ENCODE data around the gene FAM50A.

DNA sequence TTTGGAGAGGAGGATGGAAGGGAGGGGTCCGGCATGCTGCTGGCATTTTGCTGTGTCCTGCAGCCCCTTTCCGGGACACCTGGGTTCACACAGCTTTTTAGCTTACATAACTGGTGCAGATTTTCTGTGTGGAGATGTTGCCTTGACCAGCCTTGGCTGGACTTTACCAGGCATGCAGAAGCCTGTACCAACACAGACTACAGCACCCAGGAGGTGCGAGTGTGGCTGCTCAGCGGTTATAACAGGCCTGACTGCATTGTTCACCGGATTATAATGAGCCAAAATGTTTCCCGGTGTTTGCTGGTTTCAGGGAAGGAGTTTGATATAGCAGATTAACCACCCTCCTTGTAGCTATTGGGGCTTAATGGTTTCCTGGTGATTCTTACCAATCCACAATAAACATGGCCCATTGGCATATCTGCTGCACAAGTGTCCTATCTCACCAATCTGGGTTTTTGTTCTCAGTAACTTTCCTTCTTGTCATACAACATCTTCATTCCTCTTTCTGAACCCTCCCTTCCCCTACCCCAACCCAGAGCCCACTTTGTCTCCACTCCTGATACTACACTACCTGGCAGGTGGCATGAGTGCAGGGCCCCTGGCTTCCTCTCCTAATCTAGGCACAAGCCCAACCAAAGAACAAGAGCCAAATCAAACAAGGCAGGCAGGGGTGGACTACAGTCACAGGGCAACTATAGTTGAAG lies 41.9 kb upstream of the FAM50A start:
- TF ChIP-seq, protein P1, sequence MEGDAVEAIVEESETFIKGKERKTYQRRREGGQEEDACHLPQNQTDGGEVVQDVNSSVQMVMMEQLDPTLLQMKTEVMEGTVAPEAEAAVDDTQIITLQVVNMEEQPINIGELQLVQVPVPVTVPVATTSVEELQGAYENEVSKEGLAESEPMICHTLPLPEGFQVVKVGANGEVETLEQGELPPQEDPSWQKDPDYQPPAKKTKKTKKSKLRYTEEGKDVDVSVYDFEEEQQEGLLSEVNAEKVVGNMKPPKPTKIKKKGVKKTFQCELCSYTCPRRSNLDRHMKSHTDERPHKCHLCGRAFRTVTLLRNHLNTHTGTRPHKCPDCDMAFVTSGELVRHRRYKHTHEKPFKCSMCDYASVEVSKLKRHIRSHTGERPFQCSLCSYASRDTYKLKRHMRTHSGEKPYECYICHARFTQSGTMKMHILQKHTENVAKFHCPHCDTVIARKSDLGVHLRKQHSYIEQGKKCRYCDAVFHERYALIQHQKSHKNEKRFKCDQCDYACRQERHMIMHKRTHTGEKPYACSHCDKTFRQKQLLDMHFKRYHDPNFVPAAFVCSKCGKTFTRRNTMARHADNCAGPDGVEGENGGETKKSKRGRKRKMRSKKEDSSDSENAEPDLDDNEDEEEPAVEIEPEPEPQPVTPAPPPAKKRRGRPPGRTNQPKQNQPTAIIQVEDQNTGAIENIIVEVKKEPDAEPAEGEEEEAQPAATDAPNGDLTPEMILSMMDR (IDR thresholded peaks at IDR 0.05) = no peak
- no peak for TF ChIP-seq EZH2 (IDR thresholded peaks at IDR 0.05; ENCODE audit: borderline replicate concordance, insufficient read depth, low read depth, low read length, poor library complexity, severe bottlenecking)

Data from B cell (primary cell).